AG04450 (cell line): ENCODE results near the gene MAP7. TPM values are rescaled to one million over a fixed set of nuclear protein-coding genes. Genes with fewer than 3 reads are reported as not detected.

Experiments
- CTCF ChIA-PET: fragments of 300-600, 350-600 bp; formaldehyde crosslinking; extraction: SDS; loops from one replicate; lab custom pipeline; 2022; ENCODE audit warnings: antibody characterized with exemption, inconsistent platforms; lab: Charles Lee
- POLR2A ChIA-PET: fragments of 350-600 bp; formaldehyde crosslinking; extraction: SDS; loops from one replicate; lab custom pipeline; 2021; ENCODE audit warnings: antibody characterized with exemption, inconsistent platforms; lab: Yijun Ruan, JAX
- DNase-seq: peaks from one replicate; pipeline ENCODE4 v3.0.0-alpha.2; 2011; ENCODE audit warnings: low read depth, low spot score
- H3K27ac ChIP-seq: one replicate; pipeline ENCODE4 v1.5.1; 2012; ENCODE audit warnings: low read depth, low read length, control low read depth
- H3K27me3 ChIP-seq: one replicate; pipeline ENCODE4 v1.6.0; 2012; ENCODE audit warnings: low read length; ENCODE audit not compliant: control insufficient read depth, insufficient read depth
- H3K4me3 ChIP-seq: 2 replicates; pipeline ENCODE4 v1.5.1; 2011; ENCODE audit warnings: mild to moderate bottlenecking, low read depth, low read length, control low read depth
- H3K9me3 ChIP-seq: 2 replicates; pipeline ENCODE4 v1.5.1; 2012; ENCODE audit warnings: low read length; ENCODE audit not compliant: control insufficient read depth, insufficient read depth
- CTCF ChIP-seq: IDR thresholded peaks from 2 replicates; pipeline ENCODE4 v1.5.1; 2011; ENCODE audit warnings: low read depth, low read length, control low read depth, inconsistent platforms
- polyA plus RNA-seq: library from polyadenylated mRNA; depleted of rRNA; stranded (reverse); fragments of >200 nt; gene quantifications from 2 replicates; pipeline ENCODE4 v1.2.3, GENCODE V29; 2011

MAP7 gene
- polyA plus RNA-seq, 1 experiment = 0.30 TPM

GRCh38 chr6:136347847-136348246, 202.4 kb downstream of the MAP7 start:
- ChIA-PET CTCF (no interaction called here), POLR2A (no interaction called here)
- peaks cover 8% of the 10 kb centered on the region for H3K27me3 ChIP-seq
- no peak overlapping the region for H3K4me3 ChIP-seq
- DNase-seq = no peak
- no peak for TF ChIP-seq CTCF
- H3K9me3 ChIP-seq = no peaks in the 10 kb centered on the region
- no peak overlapping the region for H3K27ac ChIP-seq

GRCh38 chr6:136345145-136345544, 205.1 kb downstream of the MAP7 start:
- POLR2A ChIA-PET = interaction anchor here (1.2 kb wide), 1 partner anchor 55 kb away, joined by 4 read pairs; no protein-coding TSS in a partner anchor

DNA sequence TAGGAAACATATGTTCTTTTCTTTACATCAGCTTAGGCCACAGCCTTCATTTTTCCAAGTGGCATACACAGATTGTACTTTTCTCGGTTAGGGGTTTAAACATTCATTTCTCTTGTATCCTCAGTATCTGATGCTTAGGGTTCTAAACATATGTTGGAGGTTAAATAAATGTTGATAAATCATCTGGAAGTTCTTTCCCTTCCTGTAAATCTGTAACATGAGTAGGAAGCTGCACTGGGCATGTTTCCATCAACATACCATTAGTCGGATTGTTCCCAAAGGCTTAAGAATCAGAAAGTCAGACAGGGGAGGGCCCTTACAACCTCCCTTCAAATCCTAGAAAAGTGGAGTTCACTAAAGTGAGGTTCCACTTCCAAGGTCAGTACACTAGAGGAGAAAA, 205.8 kb downstream of the MAP7 start:
- H3K27ac ChIP-seq = no peak overlapping the region
- no peaks in the 10 kb centered on the region for H3K9me3 ChIP-seq
- ChIA-PET POLR2A (interaction anchor here (0.6 to 1.2 kb wide), 2 partner anchors 54 to 129 kb away, joined by 4 to 9 read pairs; no protein-coding TSS in a partner anchor), CTCF (interaction anchor here (0.6 to 1.2 kb wide), 2 partner anchors 26 to 182 kb away, joined by 3 to 4 read pairs; no protein-coding TSS in a partner anchor)
- peak; percentile 55 for DNase-seq
- no peak overlapping the region for H3K4me3 ChIP-seq
- no peak for TF ChIP-seq CTCF
- H3K27me3 ChIP-seq = peaks cover 4% of the 10 kb centered on the region

More at GRCh38 chr6:136345145-136345544, 205.1 kb downstream of the MAP7 start:
- DNase-seq = no peak
- no peak overlapping the region for H3K4me3 ChIP-seq
- no peak overlapping the region for H3K27ac ChIP-seq
- no peaks in the 10 kb centered on the region for H3K9me3 ChIP-seq
- H3K27me3 ChIP-seq = peaks cover 4% of the 10 kb centered on the region
- no peak for TF ChIP-seq CTCF
- CTCF ChIA-PET = interaction anchor here (0.6 kb wide), 1 partner anchor 27 kb away, joined by 3 read pairs; no protein-coding TSS in a partner anchor

- no peak for DNase-seq
- no peak overlapping the region for H3K4me3 ChIP-seq
- peaks cover 2% of the 10 kb centered on the region for H3K27me3 ChIP-seq
- CTCF ChIA-PET = interaction anchor here (1.2 kb wide), 1 partner anchor 182 kb away, joined by 4 read pairs; no protein-coding TSS in a partner anchor
- no peaks in the 10 kb centered on the region for H3K9me3 ChIP-seq
- no peak for TF ChIP-seq CTCF
- POLR2A ChIA-PET = interaction anchor here (1.2 kb wide), 1 partner anchor 53 kb away, joined by 4 read pairs; no protein-coding TSS in a partner anchor
- no peak overlapping the region for H3K27ac ChIP-seq
Observed at GRCh38 chr6:136343700-136344099, 206.5 kb downstream of the MAP7 start.

- POLR2A ChIA-PET = no interaction called here
- no peak for TF ChIP-seq CTCF
- Histone ChIP-seq H3K9me3 (no peaks in the 10 kb centered on the region), H3K27ac (no peak overlapping the region), H3K27me3 (no peaks in the 10 kb centered on the region), H3K4me3 (no peak overlapping the region)
- DNase-seq = no peak
- CTCF ChIA-PET = interaction anchor here (1.2 kb wide), 1 partner anchor 183 kb away, joined by 4 read pairs; no protein-coding TSS in a partner anchor
Observed at GRCh38 chr6:136343275-136343674, 206.9 kb downstream of the MAP7 start.
